Measurements from ENCODE around the gene HECTD3. TPM values are rescaled to one million over a fixed set of nuclear protein-coding genes. Genes with fewer than 3 reads are reported as not detected.

Gene HECTD3
- total RNA-seq, 1 experiment from 2014 or later, result 29.5 TPM

DNA sequence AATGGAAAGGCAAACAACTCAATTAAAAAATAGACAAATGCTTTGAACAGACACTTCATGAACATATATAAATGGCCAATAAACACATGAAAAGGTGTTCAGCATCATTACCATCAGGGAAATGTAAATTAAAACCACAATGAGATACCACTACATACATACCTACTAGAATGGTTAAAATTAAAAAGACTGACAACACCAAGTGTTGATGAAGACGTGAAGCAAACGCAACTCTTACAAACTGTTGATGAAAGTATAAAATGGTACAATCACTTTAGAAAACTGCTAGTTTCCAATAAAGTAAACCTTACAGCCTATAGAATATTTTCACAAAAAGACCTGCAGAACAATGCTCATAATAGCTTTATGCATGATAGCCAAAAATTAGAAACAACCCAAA, 34.9 kb downstream of the HECTD3 start:
- intact Hi-C loops (cut with micrococcal nuclease; ENCODE audit: unreplicated experiment), result no loop called here
- BruUV-seq (replicated peaks), result no TSS peak
- ChIA-PET POLR2A (ENCODE audit: low non-redundant PET) (no interaction called here), CTCF (no interaction called here)
- no peak overlapping the region for H3K4me3 ChIP-seq (ENCODE audit: low read depth, low read length, poor library complexity, severe bottlenecking)
- no peaks in the 10 kb centered on the region for H3K9me3 ChIP-seq (ENCODE audit: low read depth, low read length, poor library complexity, severe bottlenecking)
- H3K27me3 ChIP-seq (replicated peaks; ENCODE audit: insufficient read depth, low read depth, low read length, poor library complexity), result no peaks in the 10 kb centered on the region
- DNase-seq (ENCODE audit: low spot score), result no peak
- TF ChIP-seq, protein P1, sequence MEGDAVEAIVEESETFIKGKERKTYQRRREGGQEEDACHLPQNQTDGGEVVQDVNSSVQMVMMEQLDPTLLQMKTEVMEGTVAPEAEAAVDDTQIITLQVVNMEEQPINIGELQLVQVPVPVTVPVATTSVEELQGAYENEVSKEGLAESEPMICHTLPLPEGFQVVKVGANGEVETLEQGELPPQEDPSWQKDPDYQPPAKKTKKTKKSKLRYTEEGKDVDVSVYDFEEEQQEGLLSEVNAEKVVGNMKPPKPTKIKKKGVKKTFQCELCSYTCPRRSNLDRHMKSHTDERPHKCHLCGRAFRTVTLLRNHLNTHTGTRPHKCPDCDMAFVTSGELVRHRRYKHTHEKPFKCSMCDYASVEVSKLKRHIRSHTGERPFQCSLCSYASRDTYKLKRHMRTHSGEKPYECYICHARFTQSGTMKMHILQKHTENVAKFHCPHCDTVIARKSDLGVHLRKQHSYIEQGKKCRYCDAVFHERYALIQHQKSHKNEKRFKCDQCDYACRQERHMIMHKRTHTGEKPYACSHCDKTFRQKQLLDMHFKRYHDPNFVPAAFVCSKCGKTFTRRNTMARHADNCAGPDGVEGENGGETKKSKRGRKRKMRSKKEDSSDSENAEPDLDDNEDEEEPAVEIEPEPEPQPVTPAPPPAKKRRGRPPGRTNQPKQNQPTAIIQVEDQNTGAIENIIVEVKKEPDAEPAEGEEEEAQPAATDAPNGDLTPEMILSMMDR (conservative IDR thresholded peaks at IDR 0.05; ENCODE audit: low read depth, low read length), result no peak
- TF ChIP-seq EZH2 (IDR thresholded peaks at IDR 0.05; ENCODE audit: borderline replicate concordance, low read depth, low read length, poor library complexity, severe bottlenecking), result no peak
- H3K4me1 ChIP-seq (ENCODE audit: insufficient read depth, low read length, poor library complexity, severe bottlenecking), result no peaks in the 10 kb centered on the region
- H3K36me3 ChIP-seq (ENCODE audit: insufficient read depth, low read length, poor library complexity, severe bottlenecking), result peaks cover 35% of the 10 kb centered on the region
- H3K27ac ChIP-seq (ENCODE audit: low read depth, low read length, poor library complexity, severe bottlenecking), result no peak overlapping the region

DNA sequence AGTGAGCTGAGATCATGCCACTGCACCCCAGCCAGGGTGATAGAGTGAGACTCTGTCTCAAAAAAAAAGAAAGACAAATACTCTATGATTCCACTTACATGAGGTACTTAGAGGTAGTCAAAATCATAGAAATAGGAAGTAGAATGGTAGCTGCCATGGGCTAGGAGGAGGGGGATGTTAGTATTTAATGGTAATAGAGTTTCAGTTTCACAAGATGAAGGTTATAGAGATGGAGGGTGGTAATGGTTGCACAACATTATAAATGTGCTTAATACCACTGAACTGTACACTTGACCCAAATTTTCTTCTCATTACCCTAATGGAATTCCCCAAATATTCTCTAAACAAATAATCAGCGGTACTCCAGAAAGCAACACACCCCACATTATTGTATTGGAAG, 37.5 kb downstream of the HECTD3 start:
- Histone ChIP-seq H3K9me3 (ENCODE audit: low read depth, low read length, poor library complexity, severe bottlenecking) (no peaks in the 10 kb centered on the region), H3K4me1 (ENCODE audit: insufficient read depth, low read length, poor library complexity, severe bottlenecking) (no peaks in the 10 kb centered on the region), H3K27me3 (replicated peaks; ENCODE audit: insufficient read depth, low read depth, low read length, poor library complexity) (no peaks in the 10 kb centered on the region), H3K36me3 (ENCODE audit: insufficient read depth, low read length, poor library complexity, severe bottlenecking) (peaks cover 36% of the 10 kb centered on the region), H3K27ac (ENCODE audit: low read depth, low read length, poor library complexity, severe bottlenecking) (no peak overlapping the region), H3K4me3 (ENCODE audit: low read depth, low read length, poor library complexity, severe bottlenecking) (no peak overlapping the region)
- TF ChIP-seq EZH2 (IDR thresholded peaks at IDR 0.05; ENCODE audit: borderline replicate concordance, low read depth, low read length, poor library complexity, severe bottlenecking), result no peak
- TF ChIP-seq, protein P1 (conservative IDR thresholded peaks at IDR 0.05; ENCODE audit: low read depth, low read length), result no peak
- no peak for DNase-seq (ENCODE audit: low spot score)
- intact Hi-C loops (cut with micrococcal nuclease; ENCODE audit: unreplicated experiment), result no loop called here
- POLR2A ChIA-PET (ENCODE audit: low non-redundant PET), result no interaction called here
- CTCF ChIA-PET, result no interaction called here
- BruUV-seq (replicated peaks), result no TSS peak

DNA sequence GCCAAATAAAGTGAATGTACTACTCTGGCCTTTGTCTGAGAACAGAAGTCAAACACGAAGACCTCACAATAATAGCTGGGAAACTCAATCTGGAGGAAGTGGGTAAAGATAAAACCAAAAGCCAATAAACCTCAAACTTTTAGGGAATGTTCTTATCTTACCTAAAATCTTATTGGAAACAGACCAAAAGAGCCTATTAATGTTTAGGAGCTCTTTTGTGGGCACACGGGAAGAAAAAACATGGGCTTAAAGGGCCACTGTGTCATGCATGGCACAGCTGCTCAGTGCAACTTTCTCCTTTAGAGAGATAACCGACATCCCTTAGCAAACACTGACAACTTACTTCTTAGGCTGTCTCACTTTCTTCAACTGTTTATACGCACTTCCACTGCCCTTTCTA, 40.8 kb downstream of the HECTD3 start:
- Histone ChIP-seq H3K4me3 (ENCODE audit: low read depth, low read length, poor library complexity, severe bottlenecking) (no peak overlapping the region), H3K27me3 (replicated peaks; ENCODE audit: insufficient read depth, low read depth, low read length, poor library complexity) (no peaks in the 10 kb centered on the region), H3K4me1 (ENCODE audit: insufficient read depth, low read length, poor library complexity, severe bottlenecking) (no peaks in the 10 kb centered on the region), H3K27ac (ENCODE audit: low read depth, low read length, poor library complexity, severe bottlenecking) (peak overlapping the region; percentile 8), H3K9me3 (ENCODE audit: low read depth, low read length, poor library complexity, severe bottlenecking) (no peaks in the 10 kb centered on the region), H3K36me3 (ENCODE audit: insufficient read depth, low read length, poor library complexity, severe bottlenecking) (peaks cover 9% of the 10 kb centered on the region)
- CTCF ChIA-PET, result no interaction called here
- DNase-seq (ENCODE audit: low spot score), result no peak
- BruUV-seq (replicated peaks), result no TSS peak
- intact Hi-C loops (cut with micrococcal nuclease; ENCODE audit: unreplicated experiment), result no loop called here
- TF ChIP-seq, protein P1 (conservative IDR thresholded peaks at IDR 0.05; ENCODE audit: low read depth, low read length), result no peak
- TF ChIP-seq EZH2 (IDR thresholded peaks at IDR 0.05; ENCODE audit: borderline replicate concordance, low read depth, low read length, poor library complexity, severe bottlenecking), result no peak
- POLR2A ChIA-PET (ENCODE audit: low non-redundant PET), result no interaction called here

Measured in A673 (cell line).